Heart left ventricle (tissue), 16 donors: ENCODE data around the gene CSRP1. TPM values are rescaled to one million over a fixed set of nuclear protein-coding genes. Genes with fewer than 3 reads are reported as not detected.

Experiments used
- ATAC-seq, 4 donors: fragments of 200-7000 bp; cut with Tn5 transposase; one replicate each; pipeline ENCODE4 v1.9.1; 2020 to 2022; ENCODE audit warnings: moderate library complexity in 4 of 4, mild to moderate bottlenecking in 3 of 4, moderate number of reproducible peaks in 1 of 4
- DNase-seq, 5 donors: peaks; one replicate each; pipeline ENCODE4 v3.0.0-alpha.2; 2020
- H3K27ac ChIP-seq, 12 donors: fragments of 200-600 bp; sonication (generic) in 4 of 12; one replicate each; pipeline versions ENCODE4 v1.5.0 to v1.8.0; 2016 to 2022; ENCODE audit warnings: mild to moderate bottlenecking in 2 of 12
- H3K27me3 ChIP-seq, 9 donors: fragments of 200-600 bp; sonication (generic) in 2 of 9; one replicate each; pipeline versions ENCODE4 v1.5.1 to v1.8.0; 2016 to 2022; ENCODE audit warnings: mild to moderate bottlenecking in 3 of 9
- H3K36me3 ChIP-seq, 9 donors: fragments of 200-600 bp; sonication (generic) in 2 of 9; one replicate each; pipeline versions ENCODE4 v1.5.0 to v1.8.0; 2018 to 2022; ENCODE audit warnings: mild to moderate bottlenecking in 2 of 9
- H3K4me1 ChIP-seq, 12 donors: fragments of 200-600 bp; sonication (generic) in 4 of 12; one replicate each; pipeline versions ENCODE4 v1.5.0 to v1.8.0; 2016 to 2022; ENCODE audit warnings: mild to moderate bottlenecking in 3 of 12
- H3K4me3 ChIP-seq, 12 donors: fragments of 200-600 bp; sonication (generic) in 4 of 12; one replicate each; pipeline versions ENCODE4 v1.5.0 to v1.8.0; 2017 to 2022; ENCODE audit warnings: mild to moderate bottlenecking in 9 of 12, moderate library complexity in 4 of 12
- H3K9me3 ChIP-seq, 12 donors: fragments of 200-600 bp; sonication (generic) in 4 of 12; one replicate each; pipeline versions ENCODE4 v1.5.0 to v1.8.0; 2016 to 2022; ENCODE audit warnings: mild to moderate bottlenecking in 1 of 12
- POLR2A ChIP-seq, 2 donors: fragments of 450-650 bp; IDR thresholded peaks; one replicate each; pipeline ENCODE4 v1.6.1; 2017; ENCODE audit warnings: antibody characterized with exemption in 2 of 2, mild to moderate bottlenecking in 2 of 2, moderate library complexity in 2 of 2
- WGBS, 4 donors: extraction: QIAGEN DNeasy Blood & Tissue Kit in 2 of 4; methylation state at CpG; one replicate each; pipeline versions ENCODE4 v1.1.5 to v1.1.7; 2013 to 2018; 5-methylcytosine and 5-hydroxymethylcytosine counted together
- intact Hi-C, 10 donors: fragments of 100-400 bp; cut with DNase I; formaldehyde crosslinking; loops; one replicate each; pipeline versions ENCODE4 v1.11.1 to v1.14.2; 2022
- polyA plus RNA-seq, 2 donors: library from polyadenylated mRNA; stranded (reverse); fragments of 200-250 nt; gene quantifications; one replicate each; pipeline ENCODE4 v1.2.3, GENCODE V29; 2013
- total RNA-seq, 9 donors: library from RNA; depleted of rRNA in 2 of 9; stranded (reverse); fragments of >200 nt in 2 of 9; fragmentation: NEBNext Ultra II Directional in 3 of 9; extraction: Animal tissue kit (Norgen Biotek cat#: 25700) in 3 of 9; gene quantifications; one replicate each; pipeline versions ENCODE4 v1.1.0 to v1.2.4, GENCODE V29; 2016 to 2023
- TF ChIP-seq, protein P1 (sequence below), 12 donors: fragments of 200-600 bp; sonication (generic) in 4 of 12; IDR thresholded peaks; one replicate each; pipeline versions ENCODE4 v1.5.0 to v1.8.0; 2018 to 2022; ENCODE audit warnings: antibody characterized with exemption in 12 of 12, mild to moderate bottlenecking in 5 of 12
- donor health status: ischemic (EF 13 %, LVEDD 7.1; RV severe dilation, severe dysfunction).
- donor health status: healthy with polysubstance abuse.
- donor health status: DM: no; HTN: yes; CAD: no.
- donor health status: DM: no; HTN: no; CAD: no.
- donor health status: ischemic (EF 25% LVEDD 6.9; RV normal size, moderate dysfunction).
- donor health status: ischemic (EF 25% LVEDD 5.7; RV mildly dilated, moderate dysfunction).
- donor health status: healthy.
- donor health status: DM: yes; HTN: yes; CAD: no.
- donor health status: ischemic (EF 35%, LVEDD 5.7; RV mildly dilated, moderate dysfunction).
- donor health status: nonischemic (EF 11% LVEDD 7.7; RV severe dilation, severe dysfunction).
- donor health status: DM: yes; HTN: yes; CAD: no.
- donor health status: PGD.
- donor health status: ischemic (EF 29% LVEDD 5.4; RV normal size, mild dysfunction).
- donor health status: nonischemic (EF 23%, LVEDD 6.1; RV moderate dilation, normal function).

CSRP1 gene
- total and polyA plus RNA-seq, 11 donors: 35.8 to 325 (median 78.6) TPM

DNA sequence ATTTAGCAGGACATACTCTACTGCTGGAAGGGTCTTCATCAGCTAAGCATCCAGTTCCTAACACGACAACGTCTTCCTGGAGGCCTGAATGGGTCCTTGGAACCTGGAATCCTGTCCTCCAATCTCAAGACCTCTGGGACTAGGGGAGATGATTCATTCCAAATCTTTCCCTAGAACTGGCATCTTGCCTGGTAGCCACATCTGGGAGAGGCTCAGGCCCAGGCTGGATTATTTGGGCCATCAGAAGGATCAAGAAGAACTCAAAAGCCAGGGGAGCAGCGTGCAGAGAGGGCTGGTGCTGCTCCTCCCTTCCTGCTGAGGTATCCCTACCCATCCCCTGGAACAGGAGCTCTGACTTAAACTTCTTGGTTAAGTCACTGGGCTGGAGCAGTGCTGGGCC is 35.2 kb downstream of the CSRP1 start:
- TF ChIP-seq POLR2A (IDR thresholded peaks at IDR 0.05): no peak
- TF ChIP-seq, protein P1, sequence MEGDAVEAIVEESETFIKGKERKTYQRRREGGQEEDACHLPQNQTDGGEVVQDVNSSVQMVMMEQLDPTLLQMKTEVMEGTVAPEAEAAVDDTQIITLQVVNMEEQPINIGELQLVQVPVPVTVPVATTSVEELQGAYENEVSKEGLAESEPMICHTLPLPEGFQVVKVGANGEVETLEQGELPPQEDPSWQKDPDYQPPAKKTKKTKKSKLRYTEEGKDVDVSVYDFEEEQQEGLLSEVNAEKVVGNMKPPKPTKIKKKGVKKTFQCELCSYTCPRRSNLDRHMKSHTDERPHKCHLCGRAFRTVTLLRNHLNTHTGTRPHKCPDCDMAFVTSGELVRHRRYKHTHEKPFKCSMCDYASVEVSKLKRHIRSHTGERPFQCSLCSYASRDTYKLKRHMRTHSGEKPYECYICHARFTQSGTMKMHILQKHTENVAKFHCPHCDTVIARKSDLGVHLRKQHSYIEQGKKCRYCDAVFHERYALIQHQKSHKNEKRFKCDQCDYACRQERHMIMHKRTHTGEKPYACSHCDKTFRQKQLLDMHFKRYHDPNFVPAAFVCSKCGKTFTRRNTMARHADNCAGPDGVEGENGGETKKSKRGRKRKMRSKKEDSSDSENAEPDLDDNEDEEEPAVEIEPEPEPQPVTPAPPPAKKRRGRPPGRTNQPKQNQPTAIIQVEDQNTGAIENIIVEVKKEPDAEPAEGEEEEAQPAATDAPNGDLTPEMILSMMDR (IDR thresholded peaks at IDR 0.05): no peak
- no peak overlapping the region for H3K4me3 ChIP-seq
- H3K4me1 ChIP-seq: peaks cover 0 to 29% (median 10%) of the 10 kb centered on the region in 12 donors
- no peaks in the 10 kb centered on the region for H3K9me3 ChIP-seq
- intact Hi-C loops: no loop called here
- H3K27me3 ChIP-seq: peaks cover 0 to 18% (median 0%) of the 10 kb centered on the region in 9 donors
- WGBS, 4 donors: 56 to 72% (median 62%) methylated on average over 3 of the region's 3 CpGs
- peak overlapping the region in 1 of 12 donors; percentile 18 for H3K27ac ChIP-seq
- H3K36me3 ChIP-seq: no peaks in the 10 kb centered on the region
- ATAC-seq (peak in 2 of 4 donors; percentile 5 to 17), DNase-seq (peak in 1 of 5 donors; percentile 60)

DNA sequence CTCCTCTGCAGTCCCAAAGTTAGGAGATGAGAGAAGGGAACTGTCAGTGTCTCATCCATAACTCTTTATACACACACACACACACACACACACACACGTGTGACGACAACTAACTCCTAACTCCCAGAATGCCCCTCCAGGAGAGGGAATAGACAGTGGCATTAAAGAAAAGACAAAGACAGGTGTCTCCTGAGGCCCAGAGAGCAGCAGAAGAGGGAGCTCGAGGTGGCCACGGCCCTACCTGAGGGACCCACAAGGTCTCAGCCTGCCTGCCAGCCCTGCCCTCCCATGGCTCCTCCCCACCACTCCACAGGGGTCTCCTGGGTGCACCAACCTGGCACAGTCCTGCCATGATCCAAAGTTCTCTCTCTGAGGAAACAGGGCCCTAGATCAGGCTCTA is 36.3 kb downstream of the CSRP1 start:
- Histone ChIP-seq H3K4me3 (no peak overlapping the region), H3K4me1 (peaks cover 0 to 41% (median 16%) of the 10 kb centered on the region in 12 donors), H3K27me3 (peaks cover 0 to 18% (median 0%) of the 10 kb centered on the region in 9 donors), H3K27ac (peak overlapping the region in 1 of 12 donors; percentile 98), H3K9me3 (no peaks in the 10 kb centered on the region), H3K36me3 (peaks cover 0 to 7% (median 4%) of the 10 kb centered on the region in 9 donors)
- intact Hi-C loops: no loop called here
- whole genome bisulfite sequencing, 4 donors: 69 to 89% (median 79%) methylated on average over 4 of the region's 4 CpGs
- no peak for ATAC-seq
- TF ChIP-seq POLR2A (IDR thresholded peaks at IDR 0.05): no peak
- TF ChIP-seq, protein P1 (IDR thresholded peaks at IDR 0.05): no peak
- no peak for DNase-seq

DNA sequence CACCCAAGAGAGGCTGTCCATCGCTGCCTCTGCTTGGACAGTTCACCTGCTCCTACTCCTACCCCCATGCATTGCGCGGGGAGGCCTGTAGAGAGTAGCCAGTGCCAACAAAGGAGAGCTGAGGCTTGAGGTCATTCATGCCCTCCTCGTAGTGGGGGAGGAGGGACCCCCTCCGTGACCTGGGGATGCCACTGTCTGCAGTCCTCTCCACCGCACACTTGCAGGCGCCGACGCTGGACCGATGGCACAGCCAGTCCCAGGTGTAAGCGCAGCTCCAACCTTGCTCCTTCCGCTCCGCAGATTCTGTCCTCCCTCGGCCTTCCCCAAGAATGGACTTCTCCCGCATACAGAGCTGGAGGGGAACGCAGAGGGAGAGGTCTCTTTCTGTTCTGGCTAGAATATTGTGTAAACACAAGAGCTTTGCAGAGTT is 37.3 kb downstream of the CSRP1 start:
- Histone ChIP-seq H3K36me3 (peaks cover 0 to 16% (median 13%) of the 10 kb centered on the region in 9 donors), H3K4me1 (peaks cover 0 to 42% (median 16%) of the 10 kb centered on the region in 12 donors), H3K27ac (peak overlapping the region in 11 of 12 donors; percentile 86 to 98 (median 94)), H3K9me3 (no peaks in the 10 kb centered on the region), H3K4me3 (peak overlapping the region; percentile 71 to 97 (median 90)), H3K27me3 (peaks cover 0 to 18% (median 0%) of the 10 kb centered on the region in 9 donors)
- DNase-seq: no peak
- ATAC-seq: peak; percentile 7 to 16 (median 11)
- TF ChIP-seq, protein P1 (IDR thresholded peaks at IDR 0.05): no peak
- TF ChIP-seq POLR2A (IDR thresholded peaks at IDR 0.05): no peak
- intact Hi-C loops: loop anchor here in 2 of 10 donors (1.0 to 2.0 kb wide), 2 partner anchors 21 to 26 kb away; no protein-coding TSS in a partner anchor
- 60 to 74% (median 70%) methylated on average over 13 to 16 of the region's 16 CpGs for WGBS, 4 donors

DNA sequence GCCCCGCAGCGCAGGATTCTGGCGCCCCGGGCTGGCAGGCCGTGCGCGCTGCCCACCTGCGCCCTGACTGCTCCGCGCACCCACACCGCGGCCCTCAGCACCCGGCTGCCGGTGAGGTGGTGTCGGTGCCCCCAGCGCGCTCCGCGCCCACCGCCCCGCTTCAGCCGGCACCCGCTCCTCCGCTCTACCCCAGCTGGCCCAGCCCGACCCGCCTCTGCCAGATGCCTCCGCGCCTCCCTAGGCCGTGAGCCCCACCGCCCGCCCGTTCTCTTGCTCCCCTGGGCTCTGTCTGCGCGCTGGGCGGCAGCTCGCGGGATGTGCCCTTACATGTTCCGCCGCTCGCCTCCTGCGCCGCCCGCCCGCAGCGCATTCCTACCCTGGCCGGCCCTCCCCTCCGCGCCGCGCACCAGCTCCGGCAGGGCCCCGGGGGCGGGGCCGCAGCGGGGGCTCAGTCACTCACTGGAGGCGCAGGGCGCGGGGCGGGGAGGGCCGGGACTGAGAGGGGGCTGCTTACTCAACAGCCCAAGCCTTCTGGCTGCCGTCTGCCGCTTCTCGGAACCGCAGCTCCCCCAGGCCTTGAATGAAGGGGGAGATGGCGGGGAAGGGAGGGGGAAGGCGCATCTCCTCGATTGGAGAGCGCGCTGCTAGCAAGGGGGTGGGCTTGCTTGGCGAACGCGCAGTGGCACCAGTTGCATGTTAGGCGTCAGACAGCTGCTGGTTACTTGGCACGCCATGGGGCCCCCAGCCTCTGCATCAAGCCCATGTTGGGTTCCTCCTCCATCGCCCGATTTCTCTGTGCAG is 37.9 kb downstream of the CSRP1 start, which contains the start of gene PHLDA3:
Gene PHLDA3 (minus strand): TSS at position 345 of the 801 bp plus-strand sequence. CDS start 402 bp downstream, outside the sequence.
- ATAC-seq (peak; percentile 63 to 89 (median 86)), DNase-seq (peak; percentile 87 to 92 (median 92))
- WGBS, 4 donors: 0 to 4% (median 2%) methylated on average over 20 to 76 of the region's 76 CpGs
- Histone ChIP-seq H3K4me3 (peak within 1 kb of the TSS; percentile 71 to 97 (median 90)), H3K9me3 (no peaks in the 10 kb centered on the region), H3K27ac (peak within 1 kb of the TSS; percentile 86 to 98 (median 94)), H3K27me3 (peaks cover 0 to 18% (median 0%) of the 10 kb centered on the region in 9 donors), H3K4me1 (peaks cover 0 to 42% (median 16%) of the 10 kb centered on the region in 12 donors), H3K36me3 (peaks cover 0 to 22% (median 18%) of the 10 kb centered on the region in 9 donors)
- intact Hi-C loops: loop anchor here in 2 of 10 donors (1.0 to 2.0 kb wide), 2 partner anchors 20 to 26 kb away; no protein-coding TSS in a partner anchor
- TF ChIP-seq, protein P1 (IDR thresholded peaks at IDR 0.05): peak in 4 of 12 donors; percentile 5 to 29 (median 8)
- TF ChIP-seq POLR2A (IDR thresholded peaks at IDR 0.05): peak in 1 of 2 donors; percentile 85
